IMR-90 (cell line): ENCODE results near the gene MYD88. TPM values are rescaled to one million over a fixed set of nuclear protein-coding genes. Genes with fewer than 3 reads are reported as not detected.

ENCODE experiments used
- ATAC-seq: fragments of 200-7000 bp; cut with Tn5 transposase; 2 replicates; pipeline ENCODE4 v1.9.1; 2020; ENCODE audit warnings: low read depth, mild to moderate bottlenecking, moderate library complexity
- BruUV-seq: library from RNA; stranded (reverse); fragments of 400-500 nt; replicated peaks from 2 replicates; lab custom pipeline; 2021; lab: Mats Ljungman, UMichigan
- CTCF ChIA-PET: fragments of 300-600 bp; formaldehyde crosslinking; extraction: SDS; loops from one replicate; lab custom pipeline; 2021; ENCODE audit warnings: antibody characterized with exemption; lab: Yijun Ruan, JAX
- POLR2A ChIA-PET: fragments of 300-600 bp; sonication (Branson Sonifier 250); formaldehyde crosslinking; loops from one replicate; lab custom pipeline; 2022; ENCODE audit warnings: antibody characterized with exemption; ENCODE audit not compliant: unreplicated experiment; lab: Charles Lee
- DNase-seq: peaks from one replicate; pipeline ENCODE4 v3.0.0; 2013
- H2AFZ ChIP-seq: replicated peaks from 2 replicates; pipeline ENCODE3; 2013; ENCODE audit warnings: low read length, mild to moderate bottlenecking; ENCODE audit not compliant: poor library complexity
- H2AK5ac ChIP-seq: 2 replicates; pipeline ENCODE4 v1.6.1; 2013; ENCODE audit warnings: low read depth, low read length, inconsistent platforms
- H2AK9ac ChIP-seq: replicated peaks from 2 replicates; pipeline ENCODE3; 2013; ENCODE audit warnings: mild to moderate bottlenecking, low read depth, low read length, moderate library complexity; ENCODE audit not compliant: poor library complexity
- H2BK120ac ChIP-seq: 2 replicates; pipeline ENCODE4 v1.6.1; 2013; ENCODE audit warnings: low read depth, low read length, inconsistent platforms
- H2BK15ac ChIP-seq: 3 replicates; pipeline ENCODE4 v1.6.1; 2013; ENCODE audit warnings: low read depth, low read length, inconsistent platforms
- H2BK20ac ChIP-seq: 2 replicates; pipeline ENCODE4 v1.6.1; 2013; ENCODE audit warnings: low read depth, mild to moderate bottlenecking, inconsistent platforms, low read length, moderate library complexity
- H2BK5ac ChIP-seq: 2 replicates; pipeline ENCODE4 v1.6.1; 2013; ENCODE audit warnings: mild to moderate bottlenecking, low read depth, low read length, inconsistent platforms; ENCODE audit not compliant: poor library complexity, severe bottlenecking
- H3K14ac ChIP-seq: replicated peaks from 2 replicates; pipeline ENCODE4 v1.6.1; 2013; ENCODE audit warnings: low read depth, low read length, inconsistent platforms
- H3K18ac ChIP-seq: 2 replicates; pipeline ENCODE4 v1.6.1; 2013; ENCODE audit warnings: low read depth, low read length, control low read depth
- H3K23ac ChIP-seq: 2 replicates; pipeline ENCODE4 v1.6.1; 2013; ENCODE audit warnings: low read depth, low read length, inconsistent platforms
- H3K27ac ChIP-seq: 2 replicates; pipeline ENCODE4 v1.5.1; 2013; ENCODE audit warnings: mild to moderate bottlenecking, control low read depth, low read length; ENCODE audit not compliant: insufficient read depth
- H3K27me3 ChIP-seq: 2 replicates; pipeline ENCODE4 v1.6.1; 2013; ENCODE audit warnings: low read length; ENCODE audit not compliant: control insufficient read depth, insufficient read depth
- H3K36me3 ChIP-seq: 2 replicates; pipeline ENCODE4 v1.6.1; 2013; ENCODE audit warnings: low read length, mixed read lengths; ENCODE audit not compliant: control insufficient read depth, insufficient read depth
- H3K4ac ChIP-seq: 2 replicates; pipeline ENCODE4 v1.6.1; 2013; ENCODE audit warnings: low read depth, low read length, inconsistent platforms
- H3K4me1 ChIP-seq: 2 replicates; pipeline ENCODE4 v1.6.1; 2013; ENCODE audit warnings: low read length, mixed read lengths; ENCODE audit not compliant: control insufficient read depth, insufficient read depth
- H3K4me2 ChIP-seq: 2 replicates; pipeline ENCODE4 v1.6.1; 2013; ENCODE audit warnings: low read depth, mild to moderate bottlenecking, control low read depth, low read length, moderate library complexity
- H3K4me3 ChIP-seq: 2 replicates; pipeline ENCODE4 v1.5.1; 2013; ENCODE audit warnings: low read depth, mild to moderate bottlenecking, control low read depth, low read length, moderate library complexity; ENCODE audit not compliant: insufficient read depth
- H3K56ac ChIP-seq: 2 replicates; pipeline ENCODE4 v1.6.1; 2013; ENCODE audit warnings: low read length, inconsistent platforms; ENCODE audit not compliant: insufficient read depth; ENCODE audit errors: extremely low read depth
- H3K79me1 ChIP-seq, 2 experiments: 2 replicates each; pipeline ENCODE4 v1.6.1; 2013; ENCODE audit warnings: low read length in 2 of 2, inconsistent platforms in 1 of 2, low read depth in 1 of 2
- H3K9ac ChIP-seq: 2 replicates; pipeline ENCODE4 v1.6.1; 2013; ENCODE audit warnings: low read depth, low read length, control low read depth
- H3K9me1 ChIP-seq: 2 replicates; pipeline ENCODE4 v1.6.1; 2013; ENCODE audit warnings: low read length, inconsistent platforms; ENCODE audit not compliant: insufficient read depth
- H3K9me3 ChIP-seq: 2 replicates; pipeline ENCODE4 v1.6.1; 2013; ENCODE audit warnings: low read length; ENCODE audit not compliant: control insufficient read depth, insufficient read depth
- H4K20me1 ChIP-seq: 2 replicates; pipeline ENCODE4 v1.6.1; 2013; ENCODE audit warnings: low read length, inconsistent platforms; ENCODE audit not compliant: insufficient read depth
- H4K5ac ChIP-seq: 2 replicates; pipeline ENCODE4 v1.6.1; 2013; ENCODE audit warnings: mild to moderate bottlenecking, low read depth, low read length, control low read depth
- H4K8ac ChIP-seq, 2 experiments: 2 replicates each; pipeline ENCODE4 v1.6.1; 2013; ENCODE audit warnings: low read depth in 2 of 2, low read length in 2 of 2, control low read depth in 1 of 2, inconsistent platforms in 1 of 2
- H4K91ac ChIP-seq: 2 replicates; pipeline ENCODE4 v1.6.1; 2013; ENCODE audit warnings: low read depth, low read length, inconsistent platforms; ENCODE audit not compliant: insufficient read depth
- BHLHE40 ChIP-seq: fragments of 150-350 bp; IDR thresholded peaks from 2 replicates; pipeline ENCODE4 v1.6.1; 2016; ENCODE audit warnings: mild to moderate bottlenecking, low read depth, low read length
- CEBPB ChIP-seq: IDR thresholded peaks from 2 replicates; pipeline ENCODE4 v1.6.1; 2012; ENCODE audit warnings: low read depth, low read length, improper control_type of control experiment
- CHD1 ChIP-seq: IDR thresholded peaks from 2 replicates; pipeline ENCODE4 v1.6.1; 2012; ENCODE audit warnings: low read depth, low read length, improper control_type of control experiment
- FOS ChIP-seq: fragments of 150-350 bp; IDR thresholded peaks from 2 replicates; pipeline ENCODE4 v1.6.1; 2016; ENCODE audit warnings: low read depth, low read length
- MAFK ChIP-seq: IDR thresholded peaks from 2 replicates; pipeline ENCODE4 v1.6.1; 2012; ENCODE audit warnings: low read depth, low read length, improper control_type of control experiment
- MAZ ChIP-seq: IDR thresholded peaks from 2 replicates; pipeline ENCODE4 v1.6.1; 2012; ENCODE audit warnings: low read depth, mild to moderate bottlenecking, low read length, improper control_type of control experiment, moderate library complexity, borderline replicate concordance
- NFE2L2 ChIP-seq: fragments of 150-350 bp; IDR thresholded peaks from 2 replicates; pipeline ENCODE4 v1.6.1; 2016; ENCODE audit warnings: low read depth, mild to moderate bottlenecking, low read length
- POLR2A ChIP-seq: IDR thresholded peaks from 2 replicates; pipeline ENCODE4 v1.6.1; 2012; ENCODE audit warnings: mild to moderate bottlenecking, low read depth, low read length
- RAD21 ChIP-seq: IDR thresholded peaks from 2 replicates; pipeline ENCODE4 v1.6.1; 2012; ENCODE audit warnings: low read length, improper control_type of control experiment
- RCOR1 ChIP-seq: IDR thresholded peaks from 2 replicates; pipeline ENCODE4 v1.6.1; 2012; ENCODE audit warnings: mild to moderate bottlenecking, low read length, improper control_type of control experiment; ENCODE audit not compliant: insufficient replicate concordance
- RFX5 ChIP-seq: IDR thresholded peaks from 2 replicates; pipeline ENCODE4 v1.8.0; 2012; ENCODE audit warnings: low read depth, mild to moderate bottlenecking, low read length, moderate library complexity
- SMC3 ChIP-seq: fragments of 150-350 bp; IDR thresholded peaks from 2 replicates; pipeline ENCODE4 v1.6.1; 2016; ENCODE audit warnings: low read depth, mild to moderate bottlenecking, antibody characterized with exemption, low read length, moderate library complexity
- WGBS, 2 experiments: methylation state at CpG; one replicate each; pipeline versions ENCODE4 v1.1.5 to v1.1.7; 2013; ENCODE audit warnings: missing lambda C conversion rate in 2 of 2; ENCODE audit not compliant: insufficient read length in 1 of 2; ENCODE audit errors: extremely low coverage in 2 of 2; 5-methylcytosine and 5-hydroxymethylcytosine counted together
- dilution Hi-C: fragments of 300-500 bp; cut with HindIII; formaldehyde crosslinking; loops from one replicate; pipeline ENCODE4 v1.14.3; 2018; ENCODE audit warnings: low sequenced_read_pairs; ENCODE audit not compliant: unreplicated experiment
- in situ Hi-C: fragments of 300-500 bp; cut with MboI; formaldehyde crosslinking; loops from 3 replicates; pipeline ENCODE4 v1.14.3; 2019; ENCODE audit warnings: low sequenced_read_pairs, inconsistent platforms, mixed read lengths
- intact Hi-C: fragments of 100-400 bp; cut with micrococcal nuclease; formaldehyde crosslinking; loops from 2 replicates; pipeline ENCODE4 v1.10.0; 2022
- polyA plus RNA-seq, 3 experiments: library from polyadenylated mRNA; depleted of rRNA; stranded (reverse); fragments of >200 nt; gene quantifications; 2 replicates each; pipeline ENCODE4 v1.2.3, GENCODE V29; 2012; ENCODE audit warnings: low replicate concordance in 1 of 3
- total RNA-seq: library from RNA; depleted of rRNA; stranded (reverse); fragments of >200 nt; gene quantifications from 2 replicates; pipeline ENCODE4 v1.2.3, GENCODE V29; 2012
- TF ChIP-seq, protein P1 (sequence below): conservative IDR thresholded peaks from 2 replicates; pipeline ENCODE4 v1.5.1; 2012; ENCODE audit warnings: mild to moderate bottlenecking, low read depth, low read length, improper control_type of control experiment
- TF ChIP-seq, protein P2 (sequence below): fragments of 150-350 bp; IDR thresholded peaks from 2 replicates; pipeline ENCODE4 v1.6.1; 2016; ENCODE audit warnings: low read depth, mild to moderate bottlenecking, low read length, moderate library complexity, borderline replicate concordance
- TF ChIP-seq, protein P3 (sequence below): fragments of 150-350 bp; IDR thresholded peaks from 2 replicates; pipeline ENCODE4 v1.6.1; 2017; ENCODE audit warnings: mild to moderate bottlenecking, antibody characterized with exemption, low read length, low read depth

The MYD88 gene
- total and polyA plus RNA-seq, 2 of the 4 experiments (the other 2 are of a cell fraction): 9.3 to 39.8 TPM

DNA sequence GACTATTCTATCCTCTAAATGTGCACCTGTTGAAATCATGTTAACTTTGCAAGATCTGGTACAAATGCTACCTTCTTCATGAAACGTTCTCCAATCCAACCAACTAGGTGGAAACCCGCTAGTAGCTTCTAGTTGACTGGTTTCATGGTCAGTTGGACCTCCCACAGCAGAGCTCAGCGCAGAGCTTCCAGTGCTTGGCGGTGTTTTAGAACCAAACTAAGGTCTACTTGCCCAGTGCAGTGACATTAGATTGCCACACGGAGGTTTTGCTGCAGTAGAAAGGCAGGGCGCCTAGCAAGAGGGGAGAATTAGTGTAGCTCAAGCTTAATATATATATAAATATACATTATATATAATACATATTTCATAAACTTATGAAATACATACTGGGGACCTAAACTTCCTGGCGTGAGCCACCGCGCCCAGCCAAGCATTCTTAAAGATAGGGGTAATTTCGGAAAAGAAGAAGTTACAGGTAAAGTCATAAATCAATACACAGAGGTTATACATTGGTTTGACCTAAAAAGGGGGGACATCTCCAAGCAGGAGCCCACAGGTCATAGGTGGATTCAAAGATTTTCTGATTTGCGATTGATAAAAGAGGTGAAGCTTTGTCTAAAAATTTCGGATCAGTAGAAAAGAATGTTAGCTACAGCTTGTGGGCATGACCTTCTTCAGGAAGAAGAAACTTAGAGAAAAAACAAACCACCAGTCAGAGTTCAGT is 24.8 kb downstream of the MYD88 start:
- Histone ChIP-seq H2AFZ (no peak overlapping the region), H3K27me3 (no peaks in the 10 kb centered on the region), H2BK15ac (no peak overlapping the region), H3K4me1 (peaks cover 2% of the 10 kb centered on the region; the same call in 1 of the 2 replicates), H3K9me1 (0 out of 2 replicates have a peak, but pooled peaks cover 2% of the 10 kb centered on the region), H3K14ac (no peak overlapping the region), H3K4me3 (no peak overlapping the region), H3K9me3 (no peaks in the 10 kb centered on the region), H3K36me3 (no peaks in the 10 kb centered on the region), H3K9ac (no peak overlapping the region), H2AK9ac (no peak overlapping the region), H4K8ac (no peak overlapping the region; a peak in 1 of 4 replicates), H4K5ac (no peak overlapping the region), H2BK120ac (no peak overlapping the region), H4K20me1 (no peaks in the 10 kb centered on the region), H2AK5ac (no peak overlapping the region), H3K23ac (no peak overlapping the region), H3K4me2 (no peak overlapping the region), H3K79me1 (peaks cover 0 to 10% of the 10 kb centered on the region in 2 experiments; a peak in 2 of 4 replicates), H3K18ac (no peak overlapping the region), H2BK20ac (no peak overlapping the region), H3K56ac (no peak overlapping the region), H3K27ac (no peak overlapping the region), H2BK5ac (no peak overlapping the region), H4K91ac (no peak overlapping the region), H3K4ac (no peak overlapping the region)
- CTCF ChIA-PET: interaction anchor here (0.9 to 1.2 kb wide), 2 partner anchors 18 to 26 kb away, joined by 3 read pairs; partner anchors contain the start of gene ACAA1
- DNase-seq (no peak), ATAC-seq (no peak)
- in situ Hi-C loops: no loop called here
- intact Hi-C loops: no loop called here
- POLR2A ChIA-PET: interaction anchor here (0.9 kb wide), 1 partner anchor 84 kb away, joined by 3 read pairs; no protein-coding TSS in a partner anchor
- no TSS peak for BruUV-seq
- WGBS, 2 experiments: 60% methylated on average over 2 of the region's 12 CpGs; no CpG with 5 or more reads in 1 of the 2 experiments
- dilution Hi-C loops: no loop called here
- TF ChIP-seq FOS: no peak
- TF ChIP-seq CEBPB: no peak
- TF ChIP-seq NFE2L2: no peak
- no peak for TF ChIP-seq MAZ
- no peak for TF ChIP-seq RCOR1
- no peak for TF ChIP-seq RFX5
- TF ChIP-seq, protein P1, sequence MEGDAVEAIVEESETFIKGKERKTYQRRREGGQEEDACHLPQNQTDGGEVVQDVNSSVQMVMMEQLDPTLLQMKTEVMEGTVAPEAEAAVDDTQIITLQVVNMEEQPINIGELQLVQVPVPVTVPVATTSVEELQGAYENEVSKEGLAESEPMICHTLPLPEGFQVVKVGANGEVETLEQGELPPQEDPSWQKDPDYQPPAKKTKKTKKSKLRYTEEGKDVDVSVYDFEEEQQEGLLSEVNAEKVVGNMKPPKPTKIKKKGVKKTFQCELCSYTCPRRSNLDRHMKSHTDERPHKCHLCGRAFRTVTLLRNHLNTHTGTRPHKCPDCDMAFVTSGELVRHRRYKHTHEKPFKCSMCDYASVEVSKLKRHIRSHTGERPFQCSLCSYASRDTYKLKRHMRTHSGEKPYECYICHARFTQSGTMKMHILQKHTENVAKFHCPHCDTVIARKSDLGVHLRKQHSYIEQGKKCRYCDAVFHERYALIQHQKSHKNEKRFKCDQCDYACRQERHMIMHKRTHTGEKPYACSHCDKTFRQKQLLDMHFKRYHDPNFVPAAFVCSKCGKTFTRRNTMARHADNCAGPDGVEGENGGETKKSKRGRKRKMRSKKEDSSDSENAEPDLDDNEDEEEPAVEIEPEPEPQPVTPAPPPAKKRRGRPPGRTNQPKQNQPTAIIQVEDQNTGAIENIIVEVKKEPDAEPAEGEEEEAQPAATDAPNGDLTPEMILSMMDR: no peak
- TF ChIP-seq POLR2A: no peak
- TF ChIP-seq CHD1: no peak
- TF ChIP-seq BHLHE40: no peak
- TF ChIP-seq, protein P2, sequence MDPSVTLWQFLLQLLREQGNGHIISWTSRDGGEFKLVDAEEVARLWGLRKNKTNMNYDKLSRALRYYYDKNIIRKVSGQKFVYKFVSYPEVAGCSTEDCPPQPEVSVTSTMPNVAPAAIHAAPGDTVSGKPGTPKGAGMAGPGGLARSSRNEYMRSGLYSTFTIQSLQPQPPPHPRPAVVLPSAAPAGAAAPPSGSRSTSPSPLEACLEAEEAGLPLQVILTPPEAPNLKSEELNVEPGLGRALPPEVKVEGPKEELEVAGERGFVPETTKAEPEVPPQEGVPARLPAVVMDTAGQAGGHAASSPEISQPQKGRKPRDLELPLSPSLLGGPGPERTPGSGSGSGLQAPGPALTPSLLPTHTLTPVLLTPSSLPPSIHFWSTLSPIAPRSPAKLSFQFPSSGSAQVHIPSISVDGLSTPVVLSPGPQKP: no peak
- no peak for TF ChIP-seq RAD21
- TF ChIP-seq SMC3: no peak
- TF ChIP-seq, protein P3, sequence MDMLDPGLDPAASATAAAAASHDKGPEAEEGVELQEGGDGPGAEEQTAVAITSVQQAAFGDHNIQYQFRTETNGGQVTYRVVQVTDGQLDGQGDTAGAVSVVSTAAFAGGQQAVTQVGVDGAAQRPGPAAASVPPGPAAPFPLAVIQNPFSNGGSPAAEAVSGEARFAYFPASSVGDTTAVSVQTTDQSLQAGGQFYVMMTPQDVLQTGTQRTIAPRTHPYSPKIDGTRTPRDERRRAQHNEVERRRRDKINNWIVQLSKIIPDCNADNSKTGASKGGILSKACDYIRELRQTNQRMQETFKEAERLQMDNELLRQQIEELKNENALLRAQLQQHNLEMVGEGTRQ: no peak
- TF ChIP-seq MAFK: no peak
